ENCODE measurements around the gene SCGB1D1.

- TF ChIP-seq ZNF512 (CRISPR knock-in tag; IDR thresholded peaks at IDR 0.05; ENCODE audit: borderline replicate concordance) (no peak), FOXP4 (CRISPR knock-in tag; IDR thresholded peaks at IDR 0.05) (no peak), CTCF (IDR thresholded peaks at IDR 0.05) (no peak), ZNF416 (CRISPR knock-in tag; IDR thresholded peaks at IDR 0.05) (no peak), MAX (CRISPR knock-in tag; IDR thresholded peaks at IDR 0.05) (no peak), CBFB (CRISPR knock-in tag; IDR thresholded peaks at IDR 0.05; ENCODE audit: low read depth) (no peak), TP53 (CRISPR knock-in tag; IDR thresholded peaks at IDR 0.05) (no peak), ATF3 (CRISPR knock-in tag; conservative IDR thresholded peaks at IDR 0.05) (no peak), RELA (CRISPR knock-in tag; IDR thresholded peaks at IDR 0.05; ENCODE audit: borderline replicate concordance) (no peak), ZMAT4 (CRISPR knock-in tag; IDR thresholded peaks at IDR 0.05) (no peak), ELF4 (CRISPR knock-in tag; IDR thresholded peaks at IDR 0.05; ENCODE audit: low read depth) (no peak)
Observed at GRCh38 chr11:62176766-62177165, 13.2 kb upstream of the SCGB1D1 start.

Measured in WTC11 (cell line).